ENCODE data around the gene IL2RA. TPM values are rescaled to one million over a fixed set of nuclear protein-coding genes. Genes with fewer than 3 reads are reported as not detected.

IL2RA gene
- total and polyA plus RNA-seq, 2 experiments from 2014 or later = not detected

GRCh38 chr10:6100370-6100769 lies 38.2 kb upstream of the IL2RA start:
- no peak overlapping the region for H3K27ac Mint-ChIP-seq
- H3K36me3 ChIP-seq (ENCODE audit: insufficient read depth) = no peaks in the 10 kb centered on the region
- H3K27ac ChIP-seq (ENCODE audit: low read depth) = no peak overlapping the region
- peaks cover 80% of the 10 kb centered on the region for H3K4me1 ChIP-seq (ENCODE audit: insufficient read depth)
- peaks cover 29% of the 10 kb centered on the region for H4K20me1 ChIP-seq (replicated peaks; ENCODE audit: insufficient read depth)
- H3K4me2 ChIP-seq = no peak overlapping the region; the same call in 1 of the 2 replicates
- H3K27me3 ChIP-seq (ENCODE audit: insufficient read depth) = no peaks in the 10 kb centered on the region
- H3K79me2 ChIP-seq (replicated peaks; ENCODE audit: insufficient read depth) = peaks cover 63% of the 10 kb centered on the region
- H3K36me3 Mint-ChIP-seq (ENCODE audit: low read depth) = peaks cover 49% of the 10 kb centered on the region; the same call in 2 of the 3 replicates
- no peak for ATAC-seq
- H3F3A ChIP-seq (replicated peaks; ENCODE audit: low read depth) = peaks cover 3% of the 10 kb centered on the region; the same call in 1 of the 2 replicates
- DNase-seq (ENCODE audit: low spot score) = no peak
- H2AFZ ChIP-seq = no peak overlapping the region
- no peaks in the 10 kb centered on the region for H3K9me2 ChIP-seq (ENCODE audit: insufficient read depth)
- peaks cover 81% of the 10 kb centered on the region for H3K4me1 Mint-ChIP-seq
- H3K4me3 Mint-ChIP-seq = no peak overlapping the region; the same call in 2 of the 3 replicates
- TF ChIP-seq EZH2 (IDR thresholded peaks at IDR 0.05; ENCODE audit: low read depth, unreplicated experiment) (no peak), ZNF114 (CRISPR knock-in tag; IDR thresholded peaks at IDR 0.05) (no peak), EZH2phosphoT487 (IDR thresholded peaks at IDR 0.05; ENCODE audit: unreplicated experiment) (no peak)
- H3K4me3 ChIP-seq = no peak overlapping the region
- no peaks in the 10 kb centered on the region for H3K9me3 Mint-ChIP-seq
- H3K27me3 Mint-ChIP-seq (ENCODE audit: insufficient read depth, low read depth, poor library complexity) = peaks cover 2% of the 10 kb centered on the region

DNA sequence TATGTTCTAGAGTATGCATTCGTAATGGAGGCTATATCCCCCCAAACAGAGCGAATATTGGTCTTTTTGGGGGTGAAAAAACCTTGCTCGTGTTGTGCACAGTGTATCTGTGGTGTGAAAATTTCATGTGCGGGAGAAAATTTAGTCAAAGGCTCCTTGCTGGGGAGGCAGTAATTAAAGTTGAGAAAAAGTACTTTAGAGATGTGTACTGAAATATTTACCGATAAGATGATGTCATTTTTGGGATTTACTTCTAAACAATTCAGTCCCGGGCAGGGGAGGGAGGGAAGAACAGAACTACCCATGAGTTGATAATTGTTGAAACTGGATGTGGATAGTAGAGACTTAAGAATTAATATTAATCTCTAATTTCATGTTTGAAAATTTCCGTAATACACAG lies 36.0 kb upstream of the IL2RA start:
- Histone ChIP-seq H3K36me3 (ENCODE audit: insufficient read depth) (no peaks in the 10 kb centered on the region), H2AFZ (no peak overlapping the region), H3K4me1 (ENCODE audit: insufficient read depth) (peaks cover 59% of the 10 kb centered on the region), H4K20me1 (replicated peaks; ENCODE audit: insufficient read depth) (peaks cover 29% of the 10 kb centered on the region), H3K9me2 (ENCODE audit: insufficient read depth) (no peaks in the 10 kb centered on the region), H3K79me2 (replicated peaks; ENCODE audit: insufficient read depth) (peaks cover 85% of the 10 kb centered on the region), H3K27ac (ENCODE audit: low read depth) (peak overlapping the region; percentile 87), H3K4me3 (no peak overlapping the region), H3F3A (replicated peaks; ENCODE audit: low read depth) (no peaks in the 10 kb centered on the region), H3K27me3 (ENCODE audit: insufficient read depth) (no peaks in the 10 kb centered on the region), H3K4me2 (no peak overlapping the region)
- H3K4me1 Mint-ChIP-seq = peaks cover 79% of the 10 kb centered on the region
- H3K27ac Mint-ChIP-seq = peak overlapping the region; percentile 68
- H3K27me3 Mint-ChIP-seq (ENCODE audit: insufficient read depth, low read depth, poor library complexity) = peaks cover 6% of the 10 kb centered on the region
- TF ChIP-seq JUNB (IDR thresholded peaks at IDR 0.05; ENCODE audit: unreplicated experiment) (no peak), POLR2AphosphoS5 (IDR thresholded peaks at IDR 0.05; ENCODE audit: low read depth) (no peak), ZNF331 (CRISPR knock-in tag; IDR thresholded peaks at IDR 0.05; ENCODE audit: low read depth) (no peak), ZNF462 (CRISPR knock-in tag; IDR thresholded peaks at IDR 0.05) (no peak), REST (IDR thresholded peaks at IDR 0.05; ENCODE audit: unreplicated experiment) (no peak), EZH2phosphoT487 (IDR thresholded peaks at IDR 0.05; ENCODE audit: unreplicated experiment) (no peak), ZNF114 (CRISPR knock-in tag; IDR thresholded peaks at IDR 0.05) (no peak)
- DNase-seq (ENCODE audit: low spot score) (no peak), ATAC-seq (no peak)
- H3K4me3 Mint-ChIP-seq = no peak overlapping the region; the same call in 2 of the 3 replicates
- peaks cover 48% of the 10 kb centered on the region; the same call in 2 of the 3 replicates for H3K36me3 Mint-ChIP-seq (ENCODE audit: low read depth)
- H3K9me3 Mint-ChIP-seq = no peaks in the 10 kb centered on the region

All from GM23338 (cell line).